ENCODE data around the gene GOLGA6L10. TPM values are rescaled to one million over a fixed set of nuclear protein-coding genes. Genes with fewer than 3 reads are reported as not detected.
A peak's percentile ranks its signal among the peaks of the same experiment; 100 is the strongest.
"Not testable (repeated sequence)": the region's sequence is repeated elsewhere in the genome, so short reads cannot be mapped to it uniquely, and the experiment has no call there.

GOLGA6L10 gene
- total and polyA plus RNA-seq, 7 donors = 0.39 to 0.91 (median 0.66) TPM

DNA sequence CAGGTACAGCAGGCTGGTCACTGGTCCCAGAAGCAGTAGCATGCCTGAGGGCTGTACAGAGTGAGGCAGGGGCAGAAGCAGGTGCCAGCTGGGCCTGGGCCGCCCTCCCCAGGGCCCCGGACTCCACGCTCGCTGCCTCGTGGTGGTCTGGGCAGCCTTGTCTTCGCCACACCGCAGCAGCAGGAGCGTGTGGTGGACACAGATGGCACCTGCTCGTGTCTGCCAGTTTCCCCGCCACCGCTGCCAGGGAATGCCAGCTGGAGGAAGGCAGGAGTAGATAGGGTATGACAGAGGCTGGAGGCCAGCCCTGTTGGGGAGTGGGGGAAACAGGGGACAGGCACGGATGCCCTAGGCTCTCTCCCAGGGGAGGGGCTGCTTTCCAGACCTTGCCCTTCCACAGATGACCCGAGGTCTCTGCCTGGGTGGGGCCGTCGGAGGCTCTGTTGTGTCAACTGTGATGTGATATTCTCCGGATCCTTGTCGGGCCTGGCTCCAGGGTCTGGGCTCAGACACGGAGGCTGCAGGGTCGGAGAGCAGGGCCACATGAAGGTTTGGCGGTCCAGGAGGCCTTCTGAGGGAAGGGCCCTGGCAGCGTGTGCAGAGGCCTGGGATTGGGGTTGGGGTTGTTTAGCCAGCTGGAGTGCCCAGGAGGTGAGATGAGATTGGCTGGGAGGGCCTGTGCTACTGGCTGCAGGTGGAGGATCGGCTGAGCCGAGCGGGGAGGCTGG lies 33.6 kb downstream of the GOLGA6L10 start:
- WGBS, 3 donors = 14 to 46% (median 32%) methylated on average over 21 to 24 of the region's 24 CpGs
- DNase-seq = no peak
- H3K36me3 ChIP-seq (ENCODE audit: insufficient read depth in 1 of 2, low read depth in 1 of 2) = no peaks in the 10 kb centered on the region

DNA sequence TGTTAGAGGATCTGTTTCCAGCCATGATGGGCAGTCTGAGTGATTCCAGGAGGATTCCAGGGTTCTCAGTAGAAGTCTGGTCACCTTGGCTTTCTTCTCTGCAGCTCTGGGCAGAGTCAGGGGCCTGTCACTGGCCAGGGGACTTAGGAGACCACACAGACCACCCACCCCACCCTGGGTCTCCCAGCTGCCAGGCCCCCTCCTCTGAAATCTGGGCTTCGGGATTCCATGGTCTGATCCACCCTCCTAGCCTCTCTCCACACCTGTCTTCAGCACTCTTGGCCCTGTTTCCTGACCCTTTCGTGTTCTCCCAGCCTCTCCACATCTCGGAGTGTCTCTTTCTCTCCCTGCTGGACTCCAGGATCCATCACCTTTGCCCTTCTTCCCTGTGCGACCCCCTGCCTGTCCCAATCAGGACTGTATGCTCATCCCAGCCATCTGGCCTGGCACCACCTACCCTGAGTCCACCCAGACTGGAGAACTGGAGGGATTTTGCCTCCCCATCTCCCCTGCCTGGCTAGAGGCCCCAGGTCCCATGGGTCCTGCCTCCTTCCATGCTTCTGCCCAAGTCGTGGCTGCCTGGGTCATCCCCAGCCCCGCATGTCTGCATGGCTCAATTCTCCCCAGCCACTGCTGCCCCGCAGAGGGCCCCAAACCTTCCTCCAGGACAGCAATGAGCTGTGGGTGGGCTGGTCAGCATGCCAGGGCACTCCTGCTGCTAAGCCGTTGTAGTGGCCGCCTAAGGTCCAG lies 34.3 kb downstream of the GOLGA6L10 start:
- Histone ChIP-seq H3K27ac (no peak overlapping the region), H3K4me1 (no peaks in the 10 kb centered on the region), H3K27me3 (ENCODE audit: insufficient read depth in 3 of 3, low read length in 2 of 3) (no peaks in the 10 kb centered on the region), H3K36me3 (ENCODE audit: insufficient read depth in 1 of 2, low read depth in 1 of 2) (no peaks in the 10 kb centered on the region), H3K9me3 (no peaks in the 10 kb centered on the region), H3K4me3 (no peak overlapping the region)
- ATAC-seq (no peak), DNase-seq (no peak)
- TF ChIP-seq, protein P1, sequence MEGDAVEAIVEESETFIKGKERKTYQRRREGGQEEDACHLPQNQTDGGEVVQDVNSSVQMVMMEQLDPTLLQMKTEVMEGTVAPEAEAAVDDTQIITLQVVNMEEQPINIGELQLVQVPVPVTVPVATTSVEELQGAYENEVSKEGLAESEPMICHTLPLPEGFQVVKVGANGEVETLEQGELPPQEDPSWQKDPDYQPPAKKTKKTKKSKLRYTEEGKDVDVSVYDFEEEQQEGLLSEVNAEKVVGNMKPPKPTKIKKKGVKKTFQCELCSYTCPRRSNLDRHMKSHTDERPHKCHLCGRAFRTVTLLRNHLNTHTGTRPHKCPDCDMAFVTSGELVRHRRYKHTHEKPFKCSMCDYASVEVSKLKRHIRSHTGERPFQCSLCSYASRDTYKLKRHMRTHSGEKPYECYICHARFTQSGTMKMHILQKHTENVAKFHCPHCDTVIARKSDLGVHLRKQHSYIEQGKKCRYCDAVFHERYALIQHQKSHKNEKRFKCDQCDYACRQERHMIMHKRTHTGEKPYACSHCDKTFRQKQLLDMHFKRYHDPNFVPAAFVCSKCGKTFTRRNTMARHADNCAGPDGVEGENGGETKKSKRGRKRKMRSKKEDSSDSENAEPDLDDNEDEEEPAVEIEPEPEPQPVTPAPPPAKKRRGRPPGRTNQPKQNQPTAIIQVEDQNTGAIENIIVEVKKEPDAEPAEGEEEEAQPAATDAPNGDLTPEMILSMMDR (IDR thresholded peaks at IDR 0.05) = no peak
- WGBS, 3 donors = 44 to 57% (median 49%) methylated on average over 9 of the region's 9 CpGs
- intact Hi-C loops (cut with DNase I) = no loop called here

More for the DNA sequence above, 33.6 kb downstream of the GOLGA6L10 start:
- Histone ChIP-seq H3K27ac (no peak overlapping the region), H3K4me3 (no peak overlapping the region), H3K27me3 (ENCODE audit: insufficient read depth in 3 of 3, low read length in 2 of 3) (no peaks in the 10 kb centered on the region), H3K9me3 (no peaks in the 10 kb centered on the region), H3K4me1 (no peaks in the 10 kb centered on the region)
- peak; percentile 29 to 81 (median 48) for ATAC-seq
- intact Hi-C loops (cut with DNase I) = no loop called here
- TF ChIP-seq, protein P1 (IDR thresholded peaks at IDR 0.05) = no peak

DNA sequence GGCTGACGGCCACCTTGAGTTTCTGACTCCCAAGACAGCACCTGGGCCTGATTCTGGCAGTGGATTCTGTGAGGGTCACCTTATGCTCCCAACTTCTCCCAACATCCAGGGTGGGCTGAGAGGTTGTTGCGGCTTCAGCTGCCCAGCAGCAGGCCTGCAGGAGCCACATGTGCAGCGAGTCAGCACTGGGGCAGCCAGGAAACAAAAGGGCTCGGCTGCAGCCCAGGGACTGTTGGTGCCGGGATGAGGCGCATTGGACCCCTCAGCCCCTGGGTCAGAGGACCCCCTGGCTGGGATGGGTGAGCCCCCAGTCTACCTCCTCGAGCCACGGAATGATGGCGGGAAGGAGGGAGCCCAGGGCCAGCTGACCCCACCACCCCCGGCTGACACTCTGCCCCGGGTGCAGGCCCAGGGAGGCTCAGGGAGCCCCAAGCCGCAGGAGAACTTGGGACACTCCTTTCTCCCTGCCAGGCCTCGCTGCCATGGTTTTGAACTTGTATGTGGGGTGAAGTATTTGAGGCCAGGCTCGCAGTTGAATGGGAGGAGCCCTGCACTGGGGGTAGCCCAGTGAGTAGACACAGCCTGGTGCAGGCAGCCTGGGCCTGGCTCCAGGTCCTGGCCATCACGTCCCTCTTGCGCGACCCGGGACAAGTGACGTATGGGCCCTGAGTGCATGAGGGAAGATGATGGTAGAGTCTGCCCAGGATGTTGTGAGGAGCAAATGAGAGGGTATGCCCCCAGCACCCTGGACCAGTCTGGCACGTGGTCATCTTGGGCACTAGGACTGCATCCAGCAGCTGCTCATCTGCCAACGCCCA lies 35.1 kb downstream of the GOLGA6L10 start:
- intact Hi-C loops (cut with DNase I); H3K27ac ChIP-seq; H3K9me3 ChIP-seq; DNase-seq; H3K4me1 ChIP-seq; H3K4me3 ChIP-seq; H3K36me3 ChIP-seq (ENCODE audit: insufficient read depth in 1 of 2, low read depth in 1 of 2); H3K27me3 ChIP-seq (ENCODE audit: insufficient read depth in 3 of 3, low read length in 2 of 3); ATAC-seq: not testable (repeated sequence)
- WGBS, 3 donors = 82 to 83% (median 82%) methylated on average over 19 to 21 of the region's 21 CpGs

DNA sequence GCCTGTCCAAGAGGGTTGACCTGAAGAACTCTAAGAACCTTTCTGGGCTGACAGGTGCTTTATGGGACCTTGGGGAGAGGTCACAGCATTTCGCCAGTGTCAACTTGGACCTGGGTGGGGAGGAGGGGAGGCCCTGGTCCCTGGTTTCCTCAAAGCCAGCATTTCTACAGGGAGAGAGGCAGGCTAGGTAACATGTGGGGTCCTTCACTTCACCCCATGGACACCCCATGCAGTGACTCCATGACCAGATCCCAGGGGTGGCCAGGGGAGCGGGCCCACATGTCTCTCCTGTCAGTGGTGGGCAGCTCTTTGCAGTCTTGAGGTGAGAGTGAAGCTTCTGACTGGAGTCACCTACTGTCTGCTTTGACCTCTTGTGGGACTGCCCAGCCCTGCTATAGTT lies 35.8 kb downstream of the GOLGA6L10 start:
- TF ChIP-seq, protein P1 (IDR thresholded peaks at IDR 0.05) = no peak
- H3K4me1 ChIP-seq = no peaks in the 10 kb centered on the region
- WGBS, 3 donors = 84 to 100% (median 95%) methylated on average over 2 of the region's 2 CpGs
- ATAC-seq (no peak), DNase-seq (no peak)
- H3K4me3 ChIP-seq = no peak overlapping the region
- no peak overlapping the region for H3K27ac ChIP-seq
- H3K27me3 ChIP-seq (ENCODE audit: insufficient read depth in 3 of 3, low read length in 2 of 3) = no peaks in the 10 kb centered on the region
- no peaks in the 10 kb centered on the region for H3K36me3 ChIP-seq (ENCODE audit: insufficient read depth in 1 of 2, low read depth in 1 of 2)
- no peaks in the 10 kb centered on the region for H3K9me3 ChIP-seq
- intact Hi-C loops (cut with DNase I) = no loop called here

Measured in psoas muscle (tissue), 8 donors.